Endometrium (tissue), 2 donors: ENCODE data around the gene ASXL1.

ENCODE experiments used
- FAIRE-seq: peaks from 2 replicates; lab custom pipeline; 2012; peaks lifted over from hg19 to GRCh38; lab: Jason Lieb, UNC
- donor health status: control.
- donor health status: control.

Gene ASXL1

GRCh38 chr20:32411955-32412706 lies 54.0 kb downstream of the ASXL1 start:
- FAIRE-seq, result no peak

- no peak for FAIRE-seq
These were observed 57.4 kb downstream of the ASXL1 start for GRCh38 chr20:32415494-32415893.

GRCh38 chr20:32416206-32416605 lies 58.1 kb downstream of the ASXL1 start:
- no peak for FAIRE-seq

- no peak for FAIRE-seq
These were observed 60.2 kb downstream of the ASXL1 start for GRCh38 chr20:32418376-32418775.

- no peak for FAIRE-seq
These were observed 63.2 kb downstream of the ASXL1 start for GRCh38 chr20:32421290-32421689.

GRCh38 chr20:32427996-32428395 lies 69.9 kb downstream of the ASXL1 start:
- FAIRE-seq, result no peak

GRCh38 chr20:32429343-32429742 lies 71.2 kb downstream of the ASXL1 start:
- FAIRE-seq, result no peak

- FAIRE-seq, result no peak
These were observed 71.7 kb downstream of the ASXL1 start for GRCh38 chr20:32429745-32430360.

GRCh38 chr20:32431457-32431856 lies 73.3 kb downstream of the ASXL1 start:
- no peak for FAIRE-seq

- no peak for FAIRE-seq
These were observed 74.1 kb downstream of the ASXL1 start for GRCh38 chr20:32432277-32432676.

GRCh38 chr20:32433311-32434021 lies 75.3 kb downstream of the ASXL1 start:
- FAIRE-seq, result no peak

- no peak for FAIRE-seq
These were observed 76.3 kb downstream of the ASXL1 start for GRCh38 chr20:32434434-32434833.

- no peak for FAIRE-seq
These were observed 77.4 kb downstream of the ASXL1 start for GRCh38 chr20:32435449-32436107.

- FAIRE-seq, result no peak
These were observed 78.2 kb downstream of the ASXL1 start for GRCh38 chr20:32436142-32436861.

GRCh38 chr20:32436968-32437367 lies 78.8 kb downstream of the ASXL1 start:
- FAIRE-seq, result no peak

GRCh38 chr20:32437391-32438074 lies 79.4 kb downstream of the ASXL1 start:
- no peak for FAIRE-seq

GRCh38 chr20:32438331-32438858 lies 80.3 kb downstream of the ASXL1 start:
- no peak for FAIRE-seq

GRCh38 chr20:32439132-32439829 lies 81.2 kb downstream of the ASXL1 start:
- no peak for FAIRE-seq

GRCh38 chr20:32440069-32440757 lies 82.1 kb downstream of the ASXL1 start:
- FAIRE-seq, result no peak

GRCh38 chr20:32440758-32441078 lies 82.6 kb downstream of the ASXL1 start:
- FAIRE-seq, result no peak
